Smooth muscle cell (in vitro differentiated cells): Measurements from ENCODE around the gene RETREG3. TPM values are rescaled to one million over a fixed set of nuclear protein-coding genes. Genes with fewer than 3 reads are reported as not detected.

Source experiments
- DNase-seq: peaks from one replicate; lab custom pipeline; 2025; ENCODE audit not compliant: unreplicated experiment; lab: John Stamatoyannopoulos, UW
- H2AFZ ChIP-seq: fragments of 200-600 bp; sonication (generic); 2 replicates; pipeline ENCODE4 v1.6.0; 2016; ENCODE audit warnings: antibody characterized with exemption, low read depth, mild to moderate bottlenecking
- H3F3A ChIP-seq: fragments of 200-600 bp; sonication (generic); 2 replicates; pipeline ENCODE4 v1.6.0; 2017; ENCODE audit warnings: antibody characterized with exemption, low read depth
- H3K27ac ChIP-seq: fragments of 200-600 bp; sonication (generic); 2 replicates; pipeline ENCODE4 v1.5.1; 2016; ENCODE audit warnings: low read depth, mild to moderate bottlenecking
- H3K27me3 ChIP-seq: fragments of 200-600 bp; sonication (generic); 2 replicates; pipeline ENCODE4 v1.6.1; 2016; ENCODE audit warnings: low read depth, mild to moderate bottlenecking
- H3K36me3 ChIP-seq: fragments of 200-600 bp; sonication (generic); 2 replicates; pipeline ENCODE4 v1.5.1; 2016; ENCODE audit warnings: low read depth
- H3K4me1 ChIP-seq: fragments of 200-600 bp; sonication (generic); 2 replicates; pipeline ENCODE4 v1.5.1; 2016; ENCODE audit warnings: low read depth
- H3K4me2 ChIP-seq: fragments of 200-600 bp; sonication (generic); 2 replicates; pipeline ENCODE4 v1.6.0; 2016; ENCODE audit warnings: mild to moderate bottlenecking
- H3K4me3 ChIP-seq: fragments of 200-600 bp; sonication (generic); 2 replicates; pipeline ENCODE4 v1.5.1; 2016; ENCODE audit warnings: mild to moderate bottlenecking
- H3K79me2 ChIP-seq: fragments of 200-600 bp; sonication (generic); 2 replicates; pipeline ENCODE4 v1.6.0; 2016; ENCODE audit warnings: low read depth, mild to moderate bottlenecking
- H3K9ac ChIP-seq: fragments of 200-600 bp; sonication (generic); 2 replicates; pipeline ENCODE4 v1.6.0; 2016; ENCODE audit warnings: low read depth
- H3K9me3 ChIP-seq: fragments of 200-600 bp; sonication (generic); replicated peaks from 2 replicates; pipeline ENCODE4 v1.5.1; 2016; ENCODE audit warnings: low read depth
- H4K20me1 ChIP-seq: fragments of 200-600 bp; sonication (generic); 2 replicates; pipeline ENCODE4 v1.6.0; 2016; ENCODE audit warnings: low read depth
- WGBS: methylation state at CpG from one replicate; pipeline ENCODE4 v1.1.7; 2016; ENCODE audit warnings: low lambda C conversion rate; 5-methylcytosine and 5-hydroxymethylcytosine counted together
- polyA plus RNA-seq: library from polyadenylated mRNA; unstranded; fragments of >200 nt; fragmentation: Nextera tagmentation; extraction: Ambion mirVana; gene quantifications from 2 replicates; pipeline ENCODE4 v1.2.1, GENCODE V29; 2016
- total RNA-seq: library from RNA; depleted of rRNA; stranded (reverse); fragments of >200 nt; gene quantifications from 2 replicates; pipeline ENCODE4 v1.2.3, GENCODE V29; 2014
- TF ChIP-seq, protein P1 (sequence below): fragments of 200-600 bp; sonication (generic); IDR thresholded peaks from 2 replicates; pipeline ENCODE4 v1.5.1; 2017; ENCODE audit warnings: borderline replicate concordance, mild to moderate bottlenecking, antibody characterized with exemption; ENCODE audit not compliant: insufficient read depth, poor library complexity, severe bottlenecking

RETREG3 gene
- total and polyA plus RNA-seq, 2 experiments from 2014 or later: 32.6 to 40.4 TPM

DNA sequence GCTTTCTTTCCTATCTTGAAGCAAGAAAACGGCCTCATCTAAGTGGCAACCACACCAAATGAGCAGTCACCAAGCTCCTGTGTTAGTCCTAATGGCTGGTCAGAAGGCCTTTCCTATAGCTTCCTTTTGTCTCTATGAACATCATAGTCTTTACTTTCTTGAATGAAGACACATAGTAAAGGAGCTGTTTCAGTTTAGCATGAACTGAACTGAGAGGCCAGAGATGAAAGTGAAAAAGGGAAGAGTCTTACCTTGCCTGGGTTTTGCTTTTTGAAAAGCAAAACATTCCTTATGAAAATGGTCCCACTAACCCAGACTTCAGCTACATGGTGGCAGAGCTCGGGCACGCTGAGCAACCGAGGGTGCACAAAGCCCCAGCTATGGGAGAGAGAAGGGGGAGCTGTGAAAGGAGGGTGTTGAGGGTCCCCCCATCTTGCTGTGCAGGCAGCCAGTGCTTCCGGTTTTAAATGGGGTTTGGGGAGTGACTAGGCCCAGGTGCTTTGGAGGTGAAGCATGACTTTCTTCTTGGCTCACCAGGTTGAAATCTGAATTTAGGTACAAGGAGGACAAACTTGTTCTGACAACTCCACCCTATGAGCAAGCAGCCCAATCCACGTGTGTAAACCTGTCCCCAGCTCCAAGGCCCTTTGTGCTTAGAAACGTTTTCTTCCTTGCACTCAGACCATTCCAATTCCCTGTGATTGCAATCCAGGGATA, 22.5 kb downstream of the RETREG3 start:
- Histone ChIP-seq H3K27ac (peak overlapping the region; percentile 74), H3F3A (no peaks in the 10 kb centered on the region), H3K9ac (no peak overlapping the region), H2AFZ (no peak overlapping the region), H3K36me3 (no peaks in the 10 kb centered on the region), H4K20me1 (no peaks in the 10 kb centered on the region), H3K9me3 (no peaks in the 10 kb centered on the region), H3K79me2 (no peaks in the 10 kb centered on the region), H3K4me3 (no peak overlapping the region), H3K4me1 (no peaks in the 10 kb centered on the region), H3K27me3 (no peaks in the 10 kb centered on the region), H3K4me2 (no peak overlapping the region)
- TF ChIP-seq, protein P1, sequence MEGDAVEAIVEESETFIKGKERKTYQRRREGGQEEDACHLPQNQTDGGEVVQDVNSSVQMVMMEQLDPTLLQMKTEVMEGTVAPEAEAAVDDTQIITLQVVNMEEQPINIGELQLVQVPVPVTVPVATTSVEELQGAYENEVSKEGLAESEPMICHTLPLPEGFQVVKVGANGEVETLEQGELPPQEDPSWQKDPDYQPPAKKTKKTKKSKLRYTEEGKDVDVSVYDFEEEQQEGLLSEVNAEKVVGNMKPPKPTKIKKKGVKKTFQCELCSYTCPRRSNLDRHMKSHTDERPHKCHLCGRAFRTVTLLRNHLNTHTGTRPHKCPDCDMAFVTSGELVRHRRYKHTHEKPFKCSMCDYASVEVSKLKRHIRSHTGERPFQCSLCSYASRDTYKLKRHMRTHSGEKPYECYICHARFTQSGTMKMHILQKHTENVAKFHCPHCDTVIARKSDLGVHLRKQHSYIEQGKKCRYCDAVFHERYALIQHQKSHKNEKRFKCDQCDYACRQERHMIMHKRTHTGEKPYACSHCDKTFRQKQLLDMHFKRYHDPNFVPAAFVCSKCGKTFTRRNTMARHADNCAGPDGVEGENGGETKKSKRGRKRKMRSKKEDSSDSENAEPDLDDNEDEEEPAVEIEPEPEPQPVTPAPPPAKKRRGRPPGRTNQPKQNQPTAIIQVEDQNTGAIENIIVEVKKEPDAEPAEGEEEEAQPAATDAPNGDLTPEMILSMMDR: no peak
- 88% methylated on average over 7 of the region's 7 CpGs for WGBS
- no peak for DNase-seq

DNA sequence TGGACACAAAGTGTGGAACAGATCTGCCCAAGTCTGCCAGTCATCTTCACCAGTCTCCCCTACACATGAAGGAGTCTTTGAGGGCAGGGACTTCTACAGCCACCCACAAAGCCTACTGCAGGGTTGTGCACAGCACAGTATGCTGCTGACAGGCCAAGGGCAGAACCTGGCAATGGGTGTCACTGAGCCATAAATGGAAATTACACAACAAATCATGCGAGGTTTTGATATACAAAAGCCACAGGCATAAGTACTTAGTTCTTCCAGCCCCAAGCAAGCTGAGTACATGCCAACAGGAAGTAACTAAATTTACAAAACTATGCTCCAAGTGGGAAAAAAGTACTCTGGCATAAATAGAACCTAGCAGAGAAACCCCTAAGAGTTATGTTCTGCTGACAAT, 23.8 kb downstream of the RETREG3 start:
- H3K4me1 ChIP-seq: no peaks in the 10 kb centered on the region
- no peaks in the 10 kb centered on the region for H3K9me3 ChIP-seq
- no peak for DNase-seq
- H3K4me3 ChIP-seq: no peak overlapping the region
- TF ChIP-seq, protein P1: no peak
- WGBS: 100% methylated on average over 1 of the region's 1 CpG
- H3K36me3 ChIP-seq: no peaks in the 10 kb centered on the region
- no peaks in the 10 kb centered on the region for H3K79me2 ChIP-seq
- H3K27me3 ChIP-seq: no peaks in the 10 kb centered on the region
- no peak overlapping the region for H3K9ac ChIP-seq
- H3K27ac ChIP-seq: no peak overlapping the region
- no peak overlapping the region for H2AFZ ChIP-seq
- peaks cover 3% of the 10 kb centered on the region for H3F3A ChIP-seq
- H3K4me2 ChIP-seq: no peak overlapping the region
- H4K20me1 ChIP-seq: no peaks in the 10 kb centered on the region

GRCh38 chr17:42584880-42585279, 24.3 kb downstream of the RETREG3 start:
- Histone ChIP-seq H3K27ac (no peak overlapping the region), H3K79me2 (no peaks in the 10 kb centered on the region), H2AFZ (no peak overlapping the region), H3K36me3 (no peaks in the 10 kb centered on the region), H3K27me3 (no peaks in the 10 kb centered on the region), H3K4me3 (no peak overlapping the region), H3F3A (peaks cover 3% of the 10 kb centered on the region), H3K9ac (no peak overlapping the region), H4K20me1 (no peaks in the 10 kb centered on the region), H3K9me3 (no peaks in the 10 kb centered on the region), H3K4me2 (no peak overlapping the region), H3K4me1 (no peaks in the 10 kb centered on the region)
- TF ChIP-seq, protein P1: no peak
- DNase-seq: no peak
- 94% methylated on average over 9 of the region's 9 CpGs for WGBS

GRCh38 chr17:42581744-42582270, 27.4 kb downstream of the RETREG3 start:
- TF ChIP-seq, protein P1: no peak
- H3K27ac ChIP-seq: no peak overlapping the region
- H3K4me1 ChIP-seq: peaks cover 7% of the 10 kb centered on the region
- H2AFZ ChIP-seq: no peak overlapping the region
- no peaks in the 10 kb centered on the region for H3K36me3 ChIP-seq
- H3K9ac ChIP-seq: no peak overlapping the region
- no peak overlapping the region for H3K4me2 ChIP-seq
- H3K79me2 ChIP-seq: peaks cover 4% of the 10 kb centered on the region
- no peak overlapping the region for H3K4me3 ChIP-seq
- H3K9me3 ChIP-seq: no peaks in the 10 kb centered on the region
- H3F3A ChIP-seq: peaks cover 7% of the 10 kb centered on the region
- WGBS: 98% methylated on average over 10 of the region's 10 CpGs
- no peaks in the 10 kb centered on the region for H3K27me3 ChIP-seq
- H4K20me1 ChIP-seq: peaks cover 3% of the 10 kb centered on the region
- DNase-seq: no peak
